Adrenal gland (tissue), 12 donors: ENCODE data around the gene HAS3. TPM values are rescaled to one million over a fixed set of nuclear protein-coding genes. Genes with fewer than 3 reads are reported as not detected.
A peak's percentile ranks its signal among the peaks of the same experiment; 100 is the strongest.

Experiments used
- DNase-seq, 7 donors: peaks; one replicate each; pipeline ENCODE4 v3.0.0-alpha.2; 2019 to 2020
- H3K27ac ChIP-seq, 5 donors: fragments of 200-600 bp; sonication (generic) in 4 of 5; 1 replicate in 3 of 5; 2 replicates in 2 of 5; pipeline versions ENCODE4 v1.5.1 to v1.8.0; 2016 to 2020; ENCODE audit warnings: mild to moderate bottlenecking in 1 of 5
- H3K27me3 ChIP-seq: fragments of 200-600 bp; 2 replicates; pipeline ENCODE4 v1.8.0; 2021
- H3K36me3 ChIP-seq, 2 donors: fragments of 200-600 bp; replicated peaks in 1 of 2; 1 replicate in 1 of 2; 2 replicates in 1 of 2; pipeline versions ENCODE4 v1.5.1 to v1.8.0; 2018 to 2022
- H3K4me1 ChIP-seq, 2 donors: fragments of 200-600 bp; replicated peaks in 1 of 2; 1 replicate in 1 of 2; 2 replicates in 1 of 2; pipeline versions ENCODE4 v1.5.1 to v1.8.0; 2018 to 2021
- H3K4me3 ChIP-seq, 4 donors: fragments of 200-600 bp; sonication (generic) in 3 of 4; one replicate each; pipeline ENCODE4 v1.5.1; 2016 to 2018
- H3K9me3 ChIP-seq, 3 donors: fragments of 200-600 bp; sonication (generic) in 1 of 3; replicated peaks in 1 of 3; 1 replicate in 2 of 3; 2 replicates in 1 of 3; pipeline versions ENCODE4 v1.5.1 to v1.8.0; 2016 to 2021
- CTCF ChIP-seq, 6 experiments: fragments of 450-650 bp in 4 of 6; fragments of 200-600 bp in 2 of 6; sonication (generic) in 1 of 6; IDR thresholded peaks; 1 replicate in 5 of 6; 2 replicates in 1 of 6; pipeline versions ENCODE4 v1.5.1 to v1.8.0; 2016 to 2021; ENCODE audit warnings: antibody characterized with exemption in 6 of 6, mild to moderate bottlenecking in 2 of 6, moderate library complexity in 1 of 6
- POLR2A ChIP-seq, 2 donors: fragments of 450-650 bp; IDR thresholded peaks; one replicate each; pipeline ENCODE4 v1.6.1; 2017; ENCODE audit warnings: antibody characterized with exemption in 2 of 2, mild to moderate bottlenecking in 2 of 2, moderate library complexity in 1 of 2
- WGBS, 4 donors: extraction: QIAGEN DNeasy Blood & Tissue Kit in 2 of 4; methylation state at CpG; one replicate each; pipeline versions ENCODE4 v1.1.5 to v1.1.7; 2013 to 2017; 5-methylcytosine and 5-hydroxymethylcytosine counted together
- intact Hi-C, 2 donors: fragments of 100-400 bp; cut with DNase I; formaldehyde crosslinking; loops; one replicate each; pipeline versions ENCODE4 v1.14.1 to v1.15.0; 2022 to 2023
- polyA plus RNA-seq, 3 donors: library from polyadenylated mRNA; stranded (reverse); fragments of 200-250 nt in 2 of 3; fragments of 350-450 nt in 1 of 3; fragmentation: Illumina TruSeq in 1 of 3; extraction: RNeasy Lipid Tissue Mini Kit (QIAGEN cat#74804) in 1 of 3; gene quantifications; one replicate each; pipeline ENCODE4 v1.2.3, GENCODE V29; 2013 to 2014
- total RNA-seq, 9 donors: library from RNA; depleted of rRNA in 4 of 9; stranded (reverse); fragments of >200 nt in 4 of 9; fragments of 120-200 nt in 1 of 9; fragmentation: NEBNext Ultra II Directional in 1 of 9; extraction: Animal tissue kit (Norgen Biotek cat#: 25700) in 1 of 9; gene quantifications; one replicate each; pipeline versions ENCODE4 v1.1.0 to v1.2.4, GENCODE V29; 2013 to 2023
- donor health status: healthy with polysubstance abuse.
- donor health status: Bipolar disorder and iron deficiency.
- donor health status: DM: yes; HTN: yes; CAD: no.
- donor health status: DM: no; HTN: no; CAD: no.
- donor health status: DM: no; HTN: no; CAD: no.
- donor health status: DM: yes; HTN: yes; CAD: no.

The HAS3 gene
- total and polyA plus RNA-seq, 12 donors, result 0.06 to 1.2 (median 0.43) TPM

- Histone ChIP-seq H3K27ac (no peak overlapping the region), H3K4me1 (peaks cover 3 to 15% of the 10 kb centered on the region in 2 donors), H3K9me3 (no peaks in the 10 kb centered on the region), H3K36me3 (no peaks in the 10 kb centered on the region), H3K27me3 (no peaks in the 10 kb centered on the region), H3K4me3 (no peak overlapping the region)
- TF ChIP-seq POLR2A (IDR thresholded peaks at IDR 0.05), result no peak
- TF ChIP-seq CTCF (IDR thresholded peaks at IDR 0.05), result no peak
- DNase-seq, result no peak
- 88 to 92% (median 89%) methylated on average over 5 of the region's 5 CpGs for WGBS, 4 donors
- intact Hi-C loops, result no loop called here
These were observed 20.3 kb upstream of the HAS3 start for GRCh38 chr16:69085032-69085695.

- intact Hi-C loops, result no loop called here
- Histone ChIP-seq H3K9me3 (no peaks in the 10 kb centered on the region), H3K36me3 (no peaks in the 10 kb centered on the region), H3K27me3 (no peaks in the 10 kb centered on the region), H3K4me3 (no peak overlapping the region), H3K4me1 (peaks cover 3 to 15% of the 10 kb centered on the region in 2 donors), H3K27ac (no peak overlapping the region)
- 55 to 69% (median 65%) methylated on average over 3 of the region's 3 CpGs for whole genome bisulfite sequencing, 4 donors
- no peak for TF ChIP-seq POLR2A (IDR thresholded peaks at IDR 0.05)
- no peak for TF ChIP-seq CTCF (IDR thresholded peaks at IDR 0.05)
- no peak for DNase-seq
These were observed 18.3 kb upstream of the HAS3 start for GRCh38 chr16:69087161-69087581.

GRCh38 chr16:69088684-69089083 is 16.8 kb upstream of the HAS3 start:
- TF ChIP-seq CTCF (IDR thresholded peaks at IDR 0.05), result no peak
- Histone ChIP-seq H3K4me3 (no peak overlapping the region), H3K36me3 (no peaks in the 10 kb centered on the region), H3K4me1 (peaks cover 3 to 15% of the 10 kb centered on the region in 2 donors), H3K27ac (no peak overlapping the region), H3K9me3 (no peaks in the 10 kb centered on the region), H3K27me3 (no peaks in the 10 kb centered on the region)
- intact Hi-C loops, result no loop called here
- DNase-seq, result no peak
- WGBS, 4 donors, result 79 to 91% (median 83%) methylated on average over 4 of the region's 4 CpGs

GRCh38 chr16:69089091-69089910 is 16.2 kb upstream of the HAS3 start:
- Histone ChIP-seq H3K36me3 (no peaks in the 10 kb centered on the region), H3K27ac (no peak overlapping the region), H3K4me3 (no peak overlapping the region), H3K9me3 (no peaks in the 10 kb centered on the region), H3K27me3 (no peaks in the 10 kb centered on the region), H3K4me1 (peaks cover 3 to 15% of the 10 kb centered on the region in 2 donors)
- WGBS, 4 donors, result 44 to 56% (median 51%) methylated on average over 12 to 16 of the region's 16 CpGs
- intact Hi-C loops, result no loop called here
- DNase-seq, result peak in 6 of 7 donors; percentile 58 to 80 (median 66)
- TF ChIP-seq CTCF (IDR thresholded peaks at IDR 0.05), result no peak
- peak in 1 of 2 donors; percentile 28 for TF ChIP-seq POLR2A (IDR thresholded peaks at IDR 0.05)
